GM18868 (cell line): ENCODE data around the gene FHAD1.

Experiments used
- ATAC-seq: cut with Tn5 transposase; IDR thresholded peaks from one replicate; pipeline ENCODE4 v1.9.1; 2021; ENCODE audit warnings: mild to moderate bottlenecking, moderate library complexity; ENCODE audit not compliant: unreplicated experiment

FHAD1 gene

GRCh38 chr1:15343729-15344128, 96.7 kb downstream of the FHAD1 start:
- no peak for ATAC-seq

GRCh38 chr1:15344380-15344779, 97.4 kb downstream of the FHAD1 start:
- ATAC-seq = no peak

GRCh38 chr1:15344800-15345704, 98.0 kb downstream of the FHAD1 start:
- no peak for ATAC-seq

GRCh38 chr1:15345705-15346345, 98.8 kb downstream of the FHAD1 start:
- ATAC-seq = peak; percentile 47

- ATAC-seq = no peak
Observed at GRCh38 chr1:15346346-15347030, 99.5 kb downstream of the FHAD1 start.

GRCh38 chr1:15347182-15347581, 100.2 kb downstream of the FHAD1 start:
- no peak for ATAC-seq

- ATAC-seq = no peak
Observed at GRCh38 chr1:15348648-15349047, 101.6 kb downstream of the FHAD1 start.

- ATAC-seq = no peak
Observed at GRCh38 chr1:15349133-15349532, 102.1 kb downstream of the FHAD1 start.

GRCh38 chr1:15350151-15350550, 103.1 kb downstream of the FHAD1 start:
- ATAC-seq = no peak

- ATAC-seq = no peak
Observed at GRCh38 chr1:15350551-15351200, 103.7 kb downstream of the FHAD1 start.

- no peak for ATAC-seq
Observed at GRCh38 chr1:15351310-15351709, 104.3 kb downstream of the FHAD1 start.

- ATAC-seq = no peak
Observed at GRCh38 chr1:15352128-15352957, 105.3 kb downstream of the FHAD1 start.

GRCh38 chr1:15353839-15354579, 107.0 kb downstream of the FHAD1 start:
- ATAC-seq = no peak

GRCh38 chr1:15354580-15354965, 107.5 kb downstream of the FHAD1 start:
- no peak for ATAC-seq

GRCh38 chr1:15355968-15356625, 109.1 kb downstream of the FHAD1 start:
- no peak for ATAC-seq

GRCh38 chr1:15357612-15358207, 110.7 kb downstream of the FHAD1 start:
- ATAC-seq = no peak

- no peak for ATAC-seq
Observed at GRCh38 chr1:15358565-15359133, 111.6 kb downstream of the FHAD1 start.

- no peak for ATAC-seq
Observed at GRCh38 chr1:15360700-15361099, 113.7 kb downstream of the FHAD1 start.
